Measurements from ENCODE around the gene PEAK3.

The PEAK3 gene

DNA sequence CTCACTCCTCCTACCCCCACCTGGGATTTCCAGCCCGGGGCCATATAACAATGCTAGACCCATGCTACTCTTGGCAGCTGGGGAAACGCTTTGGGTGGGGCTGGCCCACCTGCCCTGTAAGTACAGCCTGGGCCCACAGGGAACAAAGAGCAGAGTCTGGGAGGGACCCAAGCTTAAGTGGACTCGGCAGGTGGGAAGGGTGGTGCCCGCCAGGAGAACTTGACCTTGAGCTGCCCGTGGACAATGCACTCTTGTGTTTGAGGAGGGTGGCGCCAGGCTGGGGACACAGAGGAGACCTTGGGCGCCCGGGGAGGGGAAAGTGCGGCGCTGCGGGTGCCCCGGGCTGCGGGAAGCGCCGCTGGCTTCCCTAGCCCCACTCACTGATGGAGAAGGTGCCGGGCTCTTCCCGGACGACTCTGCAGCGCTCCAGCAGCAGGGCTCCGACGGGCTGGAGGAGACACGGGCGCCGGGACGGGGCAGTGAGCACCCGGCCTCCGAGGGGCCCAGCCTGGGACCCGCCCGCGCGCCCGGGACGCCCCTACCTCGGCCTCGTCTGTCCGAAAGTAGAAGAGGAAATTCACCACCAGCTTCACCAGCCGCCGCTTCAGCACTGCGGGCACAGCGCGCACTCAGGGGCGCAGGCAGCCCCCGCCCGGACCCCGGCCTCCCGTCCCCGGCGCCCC lies 46.5 kb downstream of the PEAK3 start:
- no peak for DNase-seq

DNA sequence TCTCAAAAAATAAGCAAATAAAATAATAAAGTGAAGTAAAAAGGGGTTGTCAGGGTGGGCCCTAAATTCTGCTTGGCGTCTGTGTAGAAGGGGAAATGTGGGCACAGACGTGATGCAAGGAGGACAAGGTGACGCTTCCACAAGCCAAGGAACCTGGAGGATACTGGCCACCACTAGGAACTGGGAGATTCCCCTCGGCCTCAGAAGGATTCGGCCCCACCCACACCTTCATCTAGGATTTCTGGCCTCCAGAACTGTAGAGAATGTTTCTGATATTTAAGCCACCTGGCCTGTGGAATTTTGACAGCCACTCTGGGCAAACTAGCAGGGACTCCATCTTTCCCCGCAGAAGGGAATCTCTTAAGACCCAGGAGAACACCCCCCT lies 47.0 kb downstream of the PEAK3 start:
- DNase-seq = no peak

DNA sequence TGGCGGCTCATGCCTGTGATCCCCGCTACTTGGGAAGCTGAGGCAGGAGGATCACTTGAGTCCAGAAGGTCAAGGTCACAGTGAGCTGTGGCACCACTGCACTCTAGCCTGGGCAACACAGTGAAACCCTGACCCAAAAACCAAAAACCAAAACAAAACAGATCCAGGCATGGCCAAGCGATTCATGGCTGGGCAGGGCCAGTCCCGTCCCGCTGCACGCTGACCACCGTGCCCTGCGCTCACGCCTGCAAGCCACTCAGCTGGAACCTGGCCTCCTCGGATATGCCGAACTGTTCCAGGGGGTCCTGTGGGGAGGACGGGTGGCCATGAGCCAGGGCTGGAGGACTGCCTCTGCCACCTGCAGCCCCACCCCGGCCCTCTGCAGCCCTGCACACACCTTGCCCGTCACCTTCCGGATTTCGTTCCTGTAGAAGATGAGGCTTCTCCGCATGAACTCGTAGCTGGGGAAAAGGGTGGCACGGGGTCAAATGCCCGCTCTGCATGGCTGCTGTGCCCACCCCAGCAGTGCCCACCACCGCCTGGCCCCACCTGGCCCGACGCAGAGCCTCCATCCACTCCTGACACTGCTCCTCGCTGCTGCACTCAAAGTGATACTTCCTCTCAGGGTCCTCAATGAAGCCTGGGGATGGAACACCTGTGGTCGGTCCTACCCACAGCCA lies 48.2 kb downstream of the PEAK3 start:
- no peak for DNase-seq

DNA sequence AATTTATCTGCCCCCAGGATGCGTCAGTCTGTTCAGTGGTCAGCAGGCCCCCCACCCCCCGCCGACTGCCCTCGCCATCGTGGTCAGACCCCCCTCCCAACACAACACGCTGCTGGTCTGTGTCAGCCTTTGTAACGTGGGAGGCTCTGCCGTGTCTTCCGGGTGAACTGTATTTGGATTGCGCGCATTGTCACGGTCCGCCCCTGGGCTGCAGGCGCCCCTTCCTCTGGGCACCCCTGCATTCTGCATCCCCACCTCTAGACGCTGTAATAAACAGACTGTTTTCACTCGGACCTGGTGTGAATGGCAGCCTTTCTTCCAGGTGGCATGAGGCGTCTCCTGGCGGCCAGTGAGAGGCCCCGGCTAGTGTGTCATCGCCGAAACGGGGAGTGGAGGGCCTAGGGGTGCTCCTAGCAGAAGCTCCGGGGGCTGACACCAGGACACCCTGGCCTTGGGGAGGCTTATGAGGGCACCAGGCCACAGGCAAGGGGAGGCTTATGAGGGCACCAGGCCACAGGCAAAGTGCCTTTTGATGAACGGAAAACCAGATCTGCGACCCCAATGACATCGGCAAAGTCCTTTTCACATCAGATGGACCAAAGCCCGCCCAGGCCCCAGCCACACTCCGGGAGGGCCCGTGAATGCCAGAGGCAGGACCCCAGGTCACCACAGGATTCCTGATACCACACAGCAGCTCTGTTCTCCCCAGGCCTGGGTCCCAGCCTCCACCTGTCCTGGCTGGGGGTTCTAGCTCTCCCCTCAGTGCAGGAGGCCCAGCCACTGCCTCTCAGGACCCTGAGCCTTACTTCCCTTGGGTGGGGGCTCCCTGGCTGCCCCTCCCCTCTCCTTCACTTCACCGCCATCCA lies 49.5 kb downstream of the PEAK3 start:
- no peak for DNase-seq

DNA sequence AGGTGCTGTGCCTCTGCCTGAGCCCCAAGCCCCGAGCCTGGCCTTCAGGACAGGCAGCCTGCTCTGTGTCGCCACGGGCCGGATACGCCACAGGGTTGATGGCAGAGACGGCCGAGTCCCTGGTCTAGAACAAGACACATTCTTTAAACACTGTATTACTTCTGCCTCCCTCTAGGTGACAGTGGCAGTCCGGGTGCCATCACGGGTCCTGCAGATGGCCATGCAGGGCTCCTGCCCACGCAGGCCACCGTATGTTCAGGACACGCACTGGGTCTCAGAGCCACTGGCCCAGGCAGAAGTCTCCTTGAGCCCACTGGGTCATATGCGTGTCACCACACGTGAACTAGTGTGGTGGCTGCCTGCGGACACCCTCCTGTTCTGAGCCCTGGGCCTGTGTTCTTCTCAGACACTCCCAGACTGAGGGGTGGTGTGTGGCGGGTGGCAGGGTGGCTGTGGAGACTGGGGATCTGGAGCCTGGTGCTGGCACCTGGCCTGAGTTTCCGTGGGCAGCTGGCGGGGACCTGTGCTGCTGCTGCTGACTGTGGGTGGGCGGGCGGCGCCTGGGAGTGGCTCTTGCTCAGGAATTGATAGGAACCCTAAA lies 50.3 kb downstream of the PEAK3 start:
- DNase-seq = no peak

DNA sequence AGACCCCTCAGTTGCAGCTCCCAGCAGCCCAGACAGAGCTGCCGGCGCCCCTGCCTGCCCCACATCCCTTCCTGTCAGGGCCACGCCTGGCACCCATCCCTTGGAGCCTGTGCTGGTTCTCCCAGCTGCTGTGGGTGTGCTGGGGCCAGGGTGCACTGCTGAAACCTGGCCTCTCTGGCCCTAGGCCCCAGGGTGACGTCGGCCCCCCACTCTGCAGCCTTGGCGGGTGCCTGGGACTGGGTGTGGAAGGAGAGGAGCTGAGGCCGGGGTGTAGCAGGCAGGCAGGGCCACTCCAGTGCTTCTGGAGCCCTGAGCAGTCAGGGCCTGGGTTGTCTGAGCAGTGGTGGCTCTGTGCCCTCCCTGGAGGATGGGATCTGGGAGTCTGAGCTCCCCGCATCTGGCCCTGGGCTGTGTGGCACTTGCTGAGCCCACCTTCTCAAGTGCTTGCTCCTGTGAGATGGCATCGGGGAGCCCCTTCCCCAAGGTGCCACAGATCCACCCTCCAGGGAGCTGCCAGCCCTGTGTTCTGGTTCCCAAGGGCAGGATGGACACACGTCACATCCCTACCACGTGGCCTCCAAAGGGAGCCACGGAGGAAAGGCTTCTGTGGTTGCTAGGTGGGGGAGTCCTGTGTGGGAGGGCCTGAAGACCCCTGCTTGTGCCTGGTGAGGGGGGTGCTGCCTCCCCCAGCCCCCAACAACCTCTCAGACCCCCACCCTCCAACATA lies 51.0 kb downstream of the PEAK3 start:
- DNase-seq = no peak

DNA sequence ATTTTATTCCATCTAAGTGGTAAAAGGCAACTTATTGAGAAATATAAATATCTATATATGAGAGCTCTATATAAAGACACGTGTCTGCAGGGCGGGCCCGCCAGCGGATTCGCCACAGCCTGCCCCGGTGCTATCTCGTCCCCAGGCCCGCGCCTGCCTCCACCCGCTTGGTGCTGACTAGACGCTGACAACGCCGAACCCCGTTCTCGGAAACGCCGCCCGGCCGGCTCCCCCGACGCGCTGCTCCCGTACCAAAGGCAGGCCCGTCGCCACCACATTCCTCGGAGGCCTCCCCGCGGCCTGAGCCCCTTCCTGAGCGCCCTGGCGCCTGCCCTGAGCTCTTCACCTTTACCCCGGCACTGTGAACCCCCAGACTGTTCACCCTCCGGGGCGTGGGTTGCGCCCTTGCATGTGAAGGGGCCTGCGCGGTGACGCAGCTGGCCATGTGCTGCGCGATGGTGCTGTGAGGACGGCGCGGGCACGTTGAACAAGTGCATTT lies 51.9 kb downstream of the PEAK3 start:
- no peak for DNase-seq

DNA sequence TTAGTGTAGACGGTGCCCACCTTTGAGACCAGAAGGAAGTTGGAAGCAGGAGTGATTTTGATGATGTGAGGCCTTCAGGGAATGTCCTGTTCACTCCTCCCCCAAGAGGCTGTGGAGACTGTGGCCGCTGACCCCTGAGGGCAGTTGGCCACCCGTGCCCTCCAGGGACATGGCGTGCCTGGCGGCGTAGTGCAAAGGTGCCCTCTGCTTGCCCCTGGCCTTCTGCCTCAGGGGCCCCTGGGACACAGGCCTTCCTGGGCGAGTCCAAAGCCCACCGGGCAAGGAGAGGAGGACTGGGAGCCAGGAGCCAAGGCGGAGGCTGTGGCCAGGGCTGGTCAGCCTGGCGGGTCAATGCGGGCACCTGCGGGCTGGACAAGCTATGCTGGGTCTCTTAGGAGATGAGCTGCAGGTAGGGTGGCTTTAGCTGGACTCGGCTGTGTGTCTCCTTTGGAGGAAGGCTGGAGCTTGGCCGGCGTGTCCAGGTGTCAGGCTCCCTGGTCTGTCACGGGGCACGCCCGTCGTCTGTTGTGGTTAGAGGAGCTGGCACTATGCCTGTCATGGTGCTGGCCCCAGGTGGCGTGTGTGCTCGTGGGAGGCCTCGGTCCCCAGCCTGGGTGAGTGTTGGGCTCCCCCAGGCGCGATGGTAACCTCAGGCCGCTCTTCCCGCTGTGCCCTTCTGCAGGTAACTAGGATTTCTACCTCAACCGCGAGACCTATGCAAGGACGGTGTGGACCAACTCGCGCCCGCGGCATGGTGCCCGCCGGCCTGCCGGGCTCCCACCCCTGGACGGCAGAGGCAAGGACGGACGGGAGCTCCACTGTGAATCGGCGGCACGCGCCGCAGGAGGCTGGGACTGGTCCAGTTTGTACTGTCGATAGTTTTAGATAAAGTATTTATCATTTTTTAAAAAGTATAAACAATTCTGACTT lies 52.6 kb downstream of the PEAK3 start:
- no peak for DNase-seq

DNA sequence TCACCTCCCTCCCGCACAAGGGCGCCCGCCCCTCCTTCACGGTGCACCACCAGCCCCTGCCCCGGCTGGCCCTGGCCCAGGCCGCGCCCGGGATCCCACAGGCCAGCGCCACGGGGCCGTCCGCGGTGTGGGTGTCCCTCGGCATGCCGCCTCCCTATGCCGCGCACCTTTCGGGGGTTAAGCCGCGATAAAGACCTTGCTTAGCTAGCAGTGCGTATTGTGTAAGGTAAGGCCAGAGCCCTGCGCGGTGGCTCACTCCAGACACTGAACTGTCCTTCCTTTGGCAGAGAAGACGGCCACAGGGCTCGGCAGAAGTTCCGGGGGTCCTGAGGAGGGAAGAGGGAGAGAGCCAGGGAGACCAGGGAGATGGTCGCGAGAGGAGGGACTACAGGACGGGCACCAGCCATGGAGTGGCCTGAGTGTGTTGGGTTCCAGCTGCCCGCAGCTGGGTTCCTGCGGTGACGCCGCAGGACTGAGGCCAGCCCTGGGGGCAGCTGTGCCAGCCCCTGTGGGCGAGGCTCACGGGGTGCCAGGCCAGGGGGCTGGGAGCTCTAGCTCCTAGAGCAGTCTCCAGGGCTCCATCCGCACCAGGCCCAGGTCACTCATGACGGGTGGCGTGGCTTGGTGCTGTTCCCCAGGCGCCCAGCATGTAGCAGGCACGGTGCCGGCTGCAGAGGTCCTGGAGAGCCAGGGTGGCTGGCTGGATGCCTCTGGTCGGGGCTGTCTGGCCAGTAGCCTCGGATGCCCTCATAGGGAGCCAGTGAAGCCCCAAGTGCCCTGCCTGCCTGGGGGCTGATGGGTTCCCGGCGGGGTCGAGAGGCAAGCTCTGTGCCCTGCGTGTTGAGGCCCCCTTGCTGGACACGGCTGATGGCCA lies 53.6 kb downstream of the PEAK3 start:
- DNase-seq = no peak

DNA sequence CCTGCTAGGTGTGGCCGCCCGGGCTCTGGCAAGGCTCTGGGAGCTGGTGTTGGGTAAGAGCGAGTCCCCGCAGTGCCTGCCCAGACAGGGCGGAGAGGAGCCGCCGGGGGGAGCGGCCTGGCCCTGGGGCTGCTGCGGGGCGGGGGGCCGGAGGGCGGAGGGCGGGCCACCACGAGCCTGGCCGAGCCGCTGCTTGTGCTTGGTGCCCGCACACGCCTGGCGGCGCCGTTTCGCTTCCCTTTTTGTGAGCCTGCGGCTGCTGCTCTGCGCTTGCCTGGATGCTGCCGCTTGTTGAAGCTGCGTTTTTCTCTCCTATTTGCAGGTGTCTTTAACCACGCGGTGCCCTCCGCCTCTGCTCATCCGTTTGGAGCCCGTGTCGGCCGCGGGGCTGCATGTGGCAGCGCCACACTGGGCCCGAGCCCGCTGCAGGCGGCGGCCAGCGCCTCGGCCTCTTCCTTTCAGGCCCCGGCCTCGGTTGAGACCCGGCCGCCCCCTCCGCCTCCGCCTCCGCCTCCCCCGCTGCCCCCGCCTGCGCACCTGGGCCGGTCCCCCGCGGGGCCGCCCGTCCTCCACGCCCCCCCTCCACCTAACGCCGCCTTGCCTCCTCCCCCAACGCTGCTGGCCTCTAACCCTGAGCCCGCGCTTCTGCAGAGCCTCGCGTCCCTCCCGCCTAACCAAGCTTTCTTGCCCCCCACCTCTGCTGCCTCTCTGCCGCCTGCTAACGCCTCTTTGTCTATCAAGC lies 54.4 kb downstream of the PEAK3 start:
- DNase-seq = no peak

DNA sequence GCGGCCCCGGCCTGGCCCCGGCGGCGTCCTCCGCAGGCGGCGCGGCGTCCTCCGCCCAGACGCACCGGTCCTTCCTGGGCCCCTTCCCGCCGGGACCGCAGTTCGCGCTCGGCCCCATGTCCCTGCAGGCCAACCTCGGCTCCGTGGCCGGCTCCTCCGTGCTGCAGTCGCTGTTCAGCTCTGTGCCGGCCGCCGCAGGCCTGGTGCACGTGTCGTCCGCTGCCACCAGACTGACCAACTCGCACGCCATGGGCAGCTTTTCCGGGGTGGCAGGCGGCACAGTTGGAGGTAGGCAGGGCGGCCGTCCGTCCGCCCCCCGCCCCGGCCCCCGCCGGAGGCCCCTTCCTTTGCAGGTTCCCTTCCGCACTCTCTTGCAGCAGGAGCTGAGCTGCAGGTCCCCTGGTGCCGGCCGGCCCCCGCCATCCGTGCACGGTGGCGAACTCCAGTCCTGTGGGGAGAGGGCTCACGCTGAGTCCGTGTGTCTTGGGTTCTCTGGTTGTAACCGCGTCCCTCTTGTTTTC lies 55.1 kb downstream of the PEAK3 start:
- no peak for DNase-seq

DNA sequence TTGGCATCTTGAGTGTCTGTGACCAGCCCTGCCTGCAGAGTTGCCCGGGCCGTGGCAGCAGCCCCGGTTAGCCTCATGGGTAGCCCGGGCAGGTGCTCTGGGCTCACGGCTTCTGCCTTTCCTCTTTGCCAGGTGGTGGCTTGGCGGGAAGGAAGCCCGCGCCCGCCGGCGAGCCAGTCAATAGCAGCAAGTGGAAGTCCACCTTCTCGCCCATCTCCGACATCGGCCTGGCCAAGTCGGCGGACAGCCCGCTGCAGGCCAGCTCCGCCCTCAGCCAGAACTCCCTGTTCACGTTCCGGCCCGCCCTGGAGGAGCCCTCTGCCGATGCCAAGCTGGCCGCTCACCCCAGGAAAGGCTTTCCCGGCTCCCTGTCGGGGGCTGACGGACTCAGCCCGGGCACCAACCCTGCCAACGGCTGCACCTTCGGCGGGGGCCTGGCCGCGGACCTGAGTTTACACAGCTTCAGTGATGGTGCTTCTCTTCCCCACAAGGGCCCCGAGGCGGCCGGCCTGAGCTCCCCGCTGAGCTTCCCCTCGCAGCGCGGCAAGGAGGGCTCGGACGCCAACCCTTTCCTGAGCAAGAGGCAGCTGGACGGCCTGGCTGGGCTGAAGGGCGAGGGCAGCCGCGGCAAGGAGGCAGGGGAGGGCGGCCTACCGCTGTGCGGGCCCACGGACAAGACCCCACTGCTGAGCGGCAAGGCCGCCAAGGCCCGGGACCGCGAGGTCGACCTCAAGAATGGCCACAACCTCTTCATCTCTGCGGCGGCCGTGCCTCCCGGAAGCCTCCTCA lies 55.7 kb downstream of the PEAK3 start:
- no peak for DNase-seq

DNA sequence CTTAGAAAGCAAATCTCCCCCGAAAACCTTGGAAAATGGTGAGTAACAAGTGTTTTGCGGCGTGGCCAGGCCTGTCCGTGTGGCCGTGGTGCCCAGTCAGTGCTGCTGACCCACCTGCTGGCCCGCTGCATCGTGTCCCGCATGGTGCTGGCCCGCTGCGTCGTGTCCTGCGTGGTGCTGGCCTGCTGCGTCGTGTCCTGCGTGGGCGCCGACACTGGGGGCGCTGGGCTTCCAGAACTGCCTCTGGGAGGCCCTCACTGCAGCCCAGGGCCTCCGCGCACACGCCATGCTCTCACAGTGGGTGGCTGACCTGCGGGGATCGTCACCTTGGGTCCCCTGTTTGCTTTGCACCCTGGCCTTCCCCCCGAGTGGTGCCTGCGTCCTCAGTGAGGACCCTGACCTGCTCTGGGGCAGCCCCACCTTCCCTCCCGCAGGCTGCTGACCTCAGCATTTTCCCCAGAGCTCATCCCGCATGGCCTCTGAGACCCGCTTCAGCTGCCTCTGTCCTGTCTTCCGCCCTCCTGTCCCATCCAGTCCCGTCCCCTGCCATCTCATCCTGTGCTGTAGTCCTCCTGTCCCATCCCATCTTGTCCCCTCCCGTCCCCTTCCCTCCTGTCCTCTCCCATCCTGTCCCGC lies 56.4 kb downstream of the PEAK3 start:
- no peak for DNase-seq

DNA sequence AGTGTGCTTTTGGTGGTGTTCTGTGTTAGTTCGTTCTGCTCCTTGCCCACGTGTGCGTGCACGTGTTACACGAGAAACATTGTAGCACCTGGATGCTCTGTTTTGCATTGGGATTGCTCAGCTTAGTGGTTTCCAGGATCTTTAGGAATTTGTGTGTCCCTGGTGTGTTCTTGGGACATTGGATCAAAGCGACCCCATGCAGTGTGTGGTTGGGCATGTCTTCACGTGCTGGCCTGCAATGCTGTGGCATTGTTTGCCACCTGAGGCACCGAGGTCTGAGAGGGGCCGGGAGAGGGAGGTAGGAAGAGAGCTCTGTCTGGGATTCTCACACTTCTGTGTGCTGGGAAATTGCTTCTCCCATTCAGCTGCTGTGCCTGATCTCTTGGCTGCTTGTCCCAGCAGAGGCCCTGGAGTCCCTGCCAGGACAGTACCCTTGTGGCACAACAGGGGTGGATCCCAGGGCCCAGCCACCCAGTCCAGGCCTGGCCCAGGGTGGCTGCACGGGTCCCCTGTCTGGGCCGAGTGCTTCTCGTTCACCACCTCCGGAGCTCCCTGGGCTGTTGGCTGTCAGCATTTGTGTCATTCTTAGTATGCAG lies 57.1 kb downstream of the PEAK3 start:
- no peak for DNase-seq
